C4-2B (cell line): ENCODE results near the gene CPN2.

Source experiments
- H3K27ac ChIP-seq: fragments of 450-650 bp; 2 replicates; pipeline ENCODE4 v1.5.1; 2017
- CTCF ChIP-seq: fragments of 450-650 bp; conservative IDR thresholded peaks from 2 replicates; pipeline ENCODE4 v1.5.1; 2017; ENCODE audit warnings: mild to moderate bottlenecking
- ZFX ChIP-seq: fragments of 450-650 bp; IDR thresholded peaks from 2 replicates; pipeline ENCODE4 v1.6.1; 2017

CPN2 gene

DNA sequence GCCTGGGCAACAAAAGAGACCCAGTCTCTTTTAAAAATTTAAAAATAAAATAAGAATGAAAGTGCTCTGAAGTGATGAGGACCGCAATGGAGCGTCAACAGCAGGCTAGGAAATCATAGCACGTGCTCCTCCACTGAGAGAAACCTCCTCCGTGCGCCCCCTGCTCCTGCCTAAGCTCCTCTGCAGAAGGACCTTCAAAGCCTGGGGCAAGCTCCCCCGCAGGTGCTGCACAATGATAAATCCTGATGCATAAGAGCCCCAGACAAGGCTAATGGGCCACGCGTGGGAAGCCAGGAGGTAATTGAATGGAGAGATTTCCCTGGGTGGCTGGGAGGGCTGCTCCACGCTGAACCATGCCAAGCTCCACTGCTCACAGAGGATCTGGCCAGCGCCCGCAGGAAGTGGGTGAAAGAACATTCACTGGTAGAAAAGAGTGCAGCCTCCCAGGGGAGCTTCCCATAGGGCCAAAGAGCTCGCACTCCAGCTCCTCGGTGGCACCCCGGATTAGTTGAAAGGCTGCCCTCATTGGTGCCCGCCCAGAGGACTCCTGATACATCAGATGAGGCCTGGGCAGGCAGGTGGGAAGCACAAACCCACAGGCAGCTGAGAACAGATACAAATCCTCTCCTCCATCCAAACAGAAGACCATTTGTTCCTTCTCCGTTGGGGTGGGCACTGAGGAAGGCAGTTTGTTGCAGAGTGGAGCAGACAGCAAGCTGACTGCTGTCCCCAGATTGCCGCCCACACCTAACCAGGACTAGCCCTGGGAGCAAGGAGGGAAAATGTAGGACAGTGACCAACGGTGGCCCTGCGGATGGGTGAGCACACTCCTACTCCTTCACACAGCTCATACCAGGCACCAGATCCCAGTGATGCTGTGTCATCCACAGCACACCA, 52.5 kb downstream of the CPN2 start:
- no peak overlapping the region for H3K27ac ChIP-seq
- TF ChIP-seq CTCF, result no peak
- no peak for TF ChIP-seq ZFX

DNA sequence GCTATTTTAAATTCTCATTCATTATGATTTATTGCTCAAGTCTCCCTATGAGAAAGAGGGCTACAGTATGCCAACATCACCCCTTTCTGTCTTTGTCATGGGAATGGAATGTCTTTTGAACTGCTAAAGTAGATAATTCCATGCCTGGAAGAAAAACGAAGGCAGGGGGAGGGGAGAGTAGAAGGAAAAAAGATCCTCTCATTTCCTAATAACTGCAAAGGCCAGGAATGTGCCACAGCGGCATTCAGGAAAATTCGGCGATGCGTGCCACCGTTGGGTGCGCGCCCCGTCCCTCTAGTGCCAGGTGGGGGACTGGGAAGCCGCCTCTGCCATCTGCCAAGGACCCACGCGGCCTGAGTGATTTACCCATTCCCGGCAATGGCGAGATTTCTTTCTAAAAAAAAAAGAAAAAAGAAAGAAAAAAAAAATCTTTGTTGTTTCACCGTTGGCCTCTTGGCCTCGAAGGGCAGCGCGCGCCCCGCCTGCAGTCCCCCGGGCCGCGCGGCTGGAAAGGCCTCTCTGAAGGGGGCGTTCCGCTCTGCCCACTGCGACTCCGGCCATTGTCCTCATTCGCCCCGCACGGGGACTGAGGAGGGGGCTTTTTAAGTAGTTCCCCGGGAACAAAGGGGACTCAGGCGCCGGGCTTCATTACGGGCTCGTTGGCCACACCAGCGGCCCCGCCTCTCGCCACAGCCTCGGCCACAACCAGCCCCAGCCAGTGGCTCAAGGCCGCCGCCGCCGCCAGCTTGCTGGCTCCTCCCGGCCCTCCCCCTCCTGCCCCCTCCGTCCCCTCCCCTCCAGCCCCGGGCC, 54.5 kb downstream of the CPN2 start:
- H3K27ac ChIP-seq, result no peak overlapping the region
- no peak for TF ChIP-seq CTCF
- TF ChIP-seq ZFX, result no peak

DNA sequence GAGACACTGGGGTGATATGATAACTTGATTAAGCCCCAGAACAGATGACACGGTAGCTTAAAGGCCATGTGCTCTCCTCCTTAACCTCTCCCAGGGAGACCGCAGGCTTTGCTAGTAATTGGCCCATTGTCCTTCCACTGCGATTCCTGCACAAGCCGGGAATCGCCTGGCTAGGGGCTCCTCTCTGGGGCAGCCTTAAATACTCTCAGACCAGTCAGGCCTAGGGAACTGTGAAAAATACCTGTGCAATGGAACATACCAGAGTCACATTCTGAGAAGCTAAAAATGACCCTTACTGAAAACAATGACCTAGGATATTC, 56.3 kb downstream of the CPN2 start:
- H3K27ac ChIP-seq, result no peak overlapping the region
- TF ChIP-seq CTCF (no peak), ZFX (no peak)

- H3K27ac ChIP-seq, result no peak overlapping the region
- TF ChIP-seq ZFX, result no peak
- no peak for TF ChIP-seq CTCF
Measured at GRCh38 chr3:194294199-194294894, 56.8 kb downstream of the CPN2 start.

- TF ChIP-seq ZFX (no peak), CTCF (no peak)
- no peak overlapping the region for H3K27ac ChIP-seq
Measured at GRCh38 chr3:194293546-194294198, 57.5 kb downstream of the CPN2 start.

- no peak overlapping the region for H3K27ac ChIP-seq
- no peak for TF ChIP-seq CTCF
- TF ChIP-seq ZFX, result no peak
Measured at GRCh38 chr3:194292331-194292730, 58.8 kb downstream of the CPN2 start.
